ENCODE results near the gene TBC1D10B. TPM values are rescaled to one million over a fixed set of nuclear protein-coding genes. Genes with fewer than 3 reads are reported as not detected.
"Not testable (repeated sequence)": the region's sequence is repeated elsewhere in the genome, so short reads cannot be mapped to it uniquely, and the experiment has no call there.

Gene TBC1D10B
- total and polyA plus RNA-seq, 5 donors, result 19.1 to 27.7 (median 24.0) TPM

GRCh38 chr16:30397056-30397455 is 26.8 kb upstream of the TBC1D10B start:
- no peaks in the 10 kb centered on the region for H3K27me3 ChIP-seq (ENCODE audit: control insufficient read depth, insufficient read depth)

GRCh38 chr16:30396627-30397026 is 26.3 kb upstream of the TBC1D10B start:
- not testable (repeated sequence) for H3K4me3 ChIP-seq (ENCODE audit: low read length); H3K4me1 ChIP-seq (ENCODE audit: control insufficient read depth, insufficient read depth, low read length); ATAC-seq; H3K27me3 ChIP-seq (ENCODE audit: control insufficient read depth, insufficient read depth); H3K27ac ChIP-seq (ENCODE audit: low read length); H3K9me3 ChIP-seq (ENCODE audit: control insufficient read depth, low read length)
- 79% methylated on average over 4 of the region's 4 CpGs for WGBS
- DNase-seq, result peak in 1 of 3 donors; percentile 9
- intact Hi-C loops (cut with DNase I), result loop anchor here in 1 of 4 donors (10.0 kb wide), 1 partner anchor 302 kb away; the partner anchor contains the start of genes TBX6 and YPEL3

More at GRCh38 chr16:30397056-30397455, 26.8 kb upstream of the TBC1D10B start:
- no peak for DNase-seq
- no peak overlapping the region for H3K27ac ChIP-seq (ENCODE audit: low read length)
- 51% methylated on average over 4 of the region's 4 CpGs for WGBS
- no peaks in the 10 kb centered on the region for H3K9me3 ChIP-seq (ENCODE audit: control insufficient read depth, low read length)
- no peak overlapping the region for H3K4me3 ChIP-seq (ENCODE audit: low read length)
- no peaks in the 10 kb centered on the region for H3K4me1 ChIP-seq (ENCODE audit: control insufficient read depth, insufficient read depth, low read length)
- intact Hi-C loops (cut with DNase I), result loop anchor here in 1 of 4 donors (10.0 kb wide), 1 partner anchor 302 kb away; the partner anchor contains the start of genes TBX6 and YPEL3
- ATAC-seq, result no peak

- no peaks in the 10 kb centered on the region for H3K9me3 ChIP-seq (ENCODE audit: control insufficient read depth, low read length)
- peak overlapping the region; percentile 86 for H3K4me3 ChIP-seq (ENCODE audit: low read length)
- intact Hi-C loops (cut with DNase I), result loop anchor here in 1 of 4 donors (10.0 kb wide), 1 partner anchor 301 kb away; the partner anchor contains the start of genes TBX6 and YPEL3
- ATAC-seq (no peak), DNase-seq (no peak)
- WGBS, result 10% methylated on average over 13 of the region's 13 CpGs
- no peaks in the 10 kb centered on the region for H3K27me3 ChIP-seq (ENCODE audit: control insufficient read depth, insufficient read depth)
- no peaks in the 10 kb centered on the region for H3K4me1 ChIP-seq (ENCODE audit: control insufficient read depth, insufficient read depth, low read length)
- peak overlapping the region; percentile 14 for H3K27ac ChIP-seq (ENCODE audit: low read length)
These were observed 25.8 kb upstream of the TBC1D10B start for GRCh38 chr16:30395992-30396585.

GRCh38 chr16:30395155-30395991 is 25.1 kb upstream of the TBC1D10B start, which contains the start of gene ZNF48:
Gene ZNF48 (plus strand): TSS chr16:30395420. CDS start chr16:30395795, 375 bp downstream.
- H3K4me3 ChIP-seq (ENCODE audit: low read length), result peak within 1 kb of the TSS; percentile 86
- WGBS, result under 1% methylated on average over 102 of the region's 103 CpGs
- ATAC-seq, result peak; percentile 97 to 98
- intact Hi-C loops (cut with DNase I), result loop anchor here in 1 of 4 donors (10.0 kb wide), 1 partner anchor 301 kb away; the partner anchor contains the start of genes TBX6 and YPEL3
- DNase-seq, result peak; percentile 93 to 96 (median 96)
- peak within 1 kb of the TSS; percentile 96 for H3K27ac ChIP-seq (ENCODE audit: low read length)
- no peaks in the 10 kb centered on the region for H3K4me1 ChIP-seq (ENCODE audit: control insufficient read depth, insufficient read depth, low read length)
- H3K9me3 ChIP-seq (ENCODE audit: control insufficient read depth, low read length), result no peaks in the 10 kb centered on the region
- no peaks in the 10 kb centered on the region for H3K27me3 ChIP-seq (ENCODE audit: control insufficient read depth, insufficient read depth)

- peak overlapping the region; percentile 86 for H3K4me3 ChIP-seq (ENCODE audit: low read length)
- DNase-seq (peak in 2 of 3 donors; percentile 48 to 53), ATAC-seq (peak; percentile 43 to 68)
- H3K4me1 ChIP-seq (ENCODE audit: control insufficient read depth, insufficient read depth, low read length), result no peaks in the 10 kb centered on the region
- no peaks in the 10 kb centered on the region for H3K9me3 ChIP-seq (ENCODE audit: control insufficient read depth, low read length)
- no peaks in the 10 kb centered on the region for H3K27me3 ChIP-seq (ENCODE audit: control insufficient read depth, insufficient read depth)
- peak overlapping the region; percentile 96 for H3K27ac ChIP-seq (ENCODE audit: low read length)
- intact Hi-C loops (cut with DNase I), result loop anchor here in 1 of 4 donors (10.0 kb wide), 1 partner anchor 300 kb away; the partner anchor contains the start of genes TBX6 and YPEL3
- 4% methylated on average over 31 of the region's 31 CpGs for WGBS
These were observed 24.4 kb upstream of the TBC1D10B start for GRCh38 chr16:30394592-30395154.

- 35% methylated on average over 2 of the region's 2 CpGs for WGBS
- no peak overlapping the region for H3K4me3 ChIP-seq (ENCODE audit: low read length)
- H3K9me3 ChIP-seq (ENCODE audit: control insufficient read depth, low read length), result no peaks in the 10 kb centered on the region
- no peak overlapping the region for H3K27ac ChIP-seq (ENCODE audit: low read length)
- peaks cover 2% of the 10 kb centered on the region for H3K4me1 ChIP-seq (ENCODE audit: control insufficient read depth, insufficient read depth, low read length)
- H3K27me3 ChIP-seq (ENCODE audit: control insufficient read depth, insufficient read depth), result no peaks in the 10 kb centered on the region
- ATAC-seq (no peak), DNase-seq (peak in 1 of 3 donors; percentile 10)
- intact Hi-C loops (cut with DNase I), result no loop called here
These were observed 13.2 kb upstream of the TBC1D10B start for GRCh38 chr16:30383521-30383920.

- Histone ChIP-seq H3K27me3 (ENCODE audit: control insufficient read depth, insufficient read depth) (no peaks in the 10 kb centered on the region), H3K4me3 (ENCODE audit: low read length) (no peak within 1 kb of the TSS), H3K9me3 (ENCODE audit: control insufficient read depth, low read length) (no peaks in the 10 kb centered on the region), H3K4me1 (ENCODE audit: control insufficient read depth, insufficient read depth, low read length) (peaks cover 2% of the 10 kb centered on the region), H3K27ac (ENCODE audit: low read length) (no peak within 1 kb of the TSS)
- ATAC-seq (no peak), DNase-seq (peak in 1 of 3 donors; percentile 63)
- intact Hi-C loops (cut with DNase I), result no loop called here
- WGBS, result 61% methylated on average over 12 of the region's 12 CpGs
These were observed 12.0 kb upstream of the TBC1D10B start, which contains the start of gene SEPTIN1 for GRCh38 chr16:30382111-30382881. Gene SEPTIN1 (minus strand): TSS chr16:30382561. CDS start chr16:30382542, 19 bp downstream.

- DNase-seq (peak in 1 of 3 donors; percentile 47), ATAC-seq (no peak)
- H3K4me3 ChIP-seq (ENCODE audit: low read length), result no peak overlapping the region
- H3K27me3 ChIP-seq (ENCODE audit: control insufficient read depth, insufficient read depth), result no peaks in the 10 kb centered on the region
- H3K9me3 ChIP-seq (ENCODE audit: control insufficient read depth, low read length), result no peaks in the 10 kb centered on the region
- no peak overlapping the region for H3K27ac ChIP-seq (ENCODE audit: low read length)
- 75% methylated on average over 13 of the region's 13 CpGs for WGBS
- peaks cover 2% of the 10 kb centered on the region for H3K4me1 ChIP-seq (ENCODE audit: control insufficient read depth, insufficient read depth, low read length)
- intact Hi-C loops (cut with DNase I), result no loop called here
These were observed 11.2 kb upstream of the TBC1D10B start for GRCh38 chr16:30381291-30382041.

- intact Hi-C loops (cut with DNase I), result no loop called here
- H3K27ac ChIP-seq (ENCODE audit: low read length), result no peak overlapping the region
- ATAC-seq (no peak), DNase-seq (peak in 1 of 3 donors; percentile 12)
- 75% methylated on average over 6 of the region's 6 CpGs for WGBS
- H3K4me3 ChIP-seq (ENCODE audit: low read length), result no peak overlapping the region
- peaks cover 2% of the 10 kb centered on the region for H3K4me1 ChIP-seq (ENCODE audit: control insufficient read depth, insufficient read depth, low read length)
- no peaks in the 10 kb centered on the region for H3K9me3 ChIP-seq (ENCODE audit: control insufficient read depth, low read length)
- no peaks in the 10 kb centered on the region for H3K27me3 ChIP-seq (ENCODE audit: control insufficient read depth, insufficient read depth)
These were observed 10.5 kb upstream of the TBC1D10B start for GRCh38 chr16:30380803-30381208.
